Measurements from ENCODE around the gene CCNYL1.
"Not testable (repeated sequence)": the region's sequence is repeated elsewhere in the genome, so short reads cannot be mapped to it uniquely, and the experiment has no call there.

CCNYL1 gene

DNA sequence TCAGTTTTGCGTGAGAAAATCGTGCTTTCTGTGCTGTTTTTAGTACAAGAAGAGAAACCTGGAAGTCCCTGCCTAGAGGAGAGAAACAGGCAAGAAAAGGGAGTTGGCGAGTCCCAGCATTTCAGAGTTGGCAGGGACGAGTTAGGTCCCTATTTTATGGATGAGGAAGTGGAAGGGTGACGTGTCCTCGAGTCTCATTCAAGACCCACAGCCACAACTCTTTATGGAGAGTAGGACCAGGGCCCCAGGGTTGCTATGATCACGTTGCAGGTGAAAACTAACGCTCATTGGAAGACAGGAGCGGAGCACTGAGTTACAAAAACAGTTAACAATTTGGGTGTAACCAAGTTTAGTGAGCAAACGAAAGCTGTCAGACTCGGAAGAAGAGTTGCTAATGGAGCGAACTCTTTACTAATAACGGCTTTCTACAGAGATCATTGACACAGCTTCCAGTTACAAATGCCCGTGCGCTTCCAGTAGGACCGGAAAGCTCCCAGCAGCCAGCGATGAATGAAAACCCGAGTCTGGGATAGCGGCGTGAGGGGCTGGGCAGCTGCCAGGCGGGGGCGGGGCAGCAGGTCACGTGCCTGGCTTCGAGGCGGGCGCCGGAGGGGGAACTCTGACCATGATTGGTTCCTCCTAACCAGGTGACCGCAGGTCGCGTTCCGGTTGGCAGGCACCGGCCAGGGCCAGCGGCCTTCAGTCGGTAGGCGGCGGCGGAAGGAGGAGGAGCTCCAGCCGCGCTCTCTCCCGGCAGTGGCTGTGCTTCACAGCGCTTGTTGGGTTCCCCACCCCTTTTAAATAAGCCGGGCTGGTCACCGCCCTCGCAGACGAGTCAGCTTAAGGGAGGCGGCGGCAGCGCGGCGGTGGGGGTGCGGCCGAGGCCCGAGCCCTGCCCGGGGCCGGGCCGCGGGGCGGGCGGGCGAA lies at the start of gene CCNYL1:
Gene CCNYL1 (plus strand): TSS at position 827 of the 927 bp plus-strand sequence. CDS start 257 bp downstream, outside the sequence.
- peak; percentile 99 for DNase-seq

DNA sequence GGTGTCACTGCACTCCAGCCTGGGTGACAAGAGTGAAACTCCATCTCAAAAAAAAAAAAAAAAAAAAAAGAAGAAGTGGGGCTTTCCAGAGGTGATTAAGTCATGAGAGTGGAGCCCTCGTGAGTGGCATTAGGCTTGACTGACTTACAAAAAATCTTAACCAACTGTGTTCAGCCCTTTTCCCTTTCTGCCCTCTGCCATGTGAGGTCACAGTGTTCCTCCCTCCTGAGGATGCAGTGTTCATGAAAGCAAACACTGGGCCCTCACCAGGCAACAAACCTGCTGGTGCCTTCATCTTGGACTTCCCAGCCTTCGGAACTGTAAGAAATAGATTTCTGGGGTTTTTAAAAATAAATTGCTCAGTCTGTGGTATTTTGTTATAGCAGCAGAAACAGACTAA lies 49.2 kb upstream of the CCNYL1 start:
- no peak for DNase-seq

DNA sequence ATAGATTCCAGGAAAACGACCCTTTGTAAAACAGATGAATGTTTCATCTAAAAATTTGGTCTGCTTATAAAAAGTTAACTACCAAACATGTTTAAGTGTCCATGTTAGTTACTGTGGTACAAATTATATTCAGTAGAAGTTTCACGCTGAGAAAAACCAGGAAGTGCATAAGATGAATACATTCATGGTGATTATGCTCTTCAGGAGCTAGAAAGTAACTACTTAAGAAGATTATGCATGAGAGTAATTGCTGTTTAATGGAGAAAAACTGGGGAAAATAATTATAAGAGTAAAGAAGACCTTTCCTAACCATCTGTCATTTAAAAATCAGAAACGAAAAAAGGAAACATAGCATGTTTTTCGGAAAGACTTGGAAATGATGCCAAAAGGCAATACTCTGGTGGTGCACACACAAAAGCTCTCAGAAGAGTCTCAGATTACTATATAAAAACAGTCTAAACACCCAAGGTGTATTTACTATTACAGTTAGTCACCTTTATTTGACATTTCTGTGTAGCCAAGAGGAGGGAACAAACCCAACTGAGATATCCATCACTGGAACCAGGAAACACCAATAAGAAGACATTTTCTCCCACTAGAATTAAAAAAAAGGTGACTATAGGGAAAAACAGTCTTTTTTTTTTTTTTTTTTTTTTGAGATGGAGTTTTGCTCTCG lies 47.4 kb upstream of the CCNYL1 start:
- DNase-seq = no peak

DNA sequence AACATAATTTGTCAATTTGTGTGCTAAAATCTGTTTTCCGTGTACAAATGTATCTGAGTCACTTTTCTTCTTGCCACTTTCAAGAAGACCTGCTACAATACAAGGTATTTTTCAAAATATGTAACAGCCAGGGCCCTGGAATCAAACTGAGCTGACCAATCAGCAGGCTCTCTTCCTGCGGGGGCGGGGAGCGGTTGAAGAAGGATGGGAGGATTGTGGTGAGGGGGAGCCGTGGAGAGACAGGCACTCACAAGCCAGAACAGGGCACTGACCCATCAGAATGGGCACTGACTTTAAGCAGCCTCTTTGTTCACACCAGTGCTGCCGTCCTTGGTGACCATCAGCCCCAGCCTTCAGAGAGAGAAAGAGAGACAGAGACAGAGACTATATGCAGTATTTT lies 40.6 kb upstream of the CCNYL1 start:
- no peak for DNase-seq

DNA sequence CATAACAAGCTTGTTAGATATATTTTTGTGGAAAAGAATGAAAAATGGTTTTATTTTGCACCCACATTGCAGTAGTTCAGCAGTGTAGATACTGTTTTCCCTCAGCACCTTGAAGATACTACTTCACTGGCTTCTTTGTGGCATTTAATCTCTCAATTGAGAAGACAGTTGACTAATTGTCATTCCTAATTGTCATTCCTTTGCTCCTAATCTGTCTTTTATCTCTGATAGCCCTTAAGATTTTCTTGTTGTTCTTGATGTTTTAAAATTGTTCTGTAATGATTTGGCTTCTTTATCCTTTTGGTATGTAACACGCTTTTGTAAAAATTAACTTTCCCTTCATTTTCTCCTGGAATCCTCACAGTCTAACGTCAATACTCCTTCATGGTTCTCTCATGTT lies 38.0 kb upstream of the CCNYL1 start:
- no peak for DNase-seq

DNA sequence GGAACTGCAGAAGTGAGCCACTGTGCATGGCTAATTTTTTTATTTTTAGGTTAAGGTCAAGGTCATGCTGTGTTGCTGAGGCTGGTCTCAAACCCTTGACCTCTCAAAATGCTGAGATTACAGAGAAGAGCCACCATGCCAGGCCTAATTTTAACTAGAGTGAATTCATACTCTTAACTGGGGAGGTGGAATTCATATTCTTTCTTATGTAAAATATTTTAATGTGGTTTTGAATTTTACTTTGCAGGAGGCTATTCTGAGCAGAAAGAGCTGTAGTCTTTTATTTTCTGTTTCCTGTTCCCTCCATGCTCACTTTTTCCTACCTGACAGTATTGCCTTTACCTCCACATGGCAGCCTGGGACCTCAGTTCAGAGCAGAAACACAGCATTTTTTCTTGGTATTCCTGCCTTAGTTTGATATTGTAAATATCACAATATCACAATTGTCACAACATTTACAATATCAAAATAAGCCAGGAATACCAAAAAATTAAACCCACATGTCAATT lies 37.1 kb upstream of the CCNYL1 start:
- DNase-seq = no peak

DNA sequence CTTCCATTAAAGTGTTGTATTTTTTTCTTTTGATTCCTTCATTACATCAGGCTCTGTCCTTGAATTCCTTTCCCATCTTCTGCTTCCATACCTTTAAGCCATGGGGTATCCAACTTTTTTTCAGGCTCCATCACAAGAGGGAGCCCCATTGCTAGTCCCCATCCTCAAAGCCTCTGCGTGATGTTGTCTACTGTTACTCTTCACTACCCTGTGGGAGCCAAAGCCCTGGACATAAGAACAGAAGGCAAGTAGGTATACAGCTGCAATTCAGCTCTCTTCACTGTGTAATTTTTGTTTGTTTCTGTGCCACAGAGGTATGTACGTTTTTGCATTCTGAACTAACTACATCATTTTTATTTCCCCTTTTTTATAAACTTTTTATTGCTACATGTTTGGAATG lies 36.6 kb upstream of the CCNYL1 start:
- DNase-seq = no peak

DNA sequence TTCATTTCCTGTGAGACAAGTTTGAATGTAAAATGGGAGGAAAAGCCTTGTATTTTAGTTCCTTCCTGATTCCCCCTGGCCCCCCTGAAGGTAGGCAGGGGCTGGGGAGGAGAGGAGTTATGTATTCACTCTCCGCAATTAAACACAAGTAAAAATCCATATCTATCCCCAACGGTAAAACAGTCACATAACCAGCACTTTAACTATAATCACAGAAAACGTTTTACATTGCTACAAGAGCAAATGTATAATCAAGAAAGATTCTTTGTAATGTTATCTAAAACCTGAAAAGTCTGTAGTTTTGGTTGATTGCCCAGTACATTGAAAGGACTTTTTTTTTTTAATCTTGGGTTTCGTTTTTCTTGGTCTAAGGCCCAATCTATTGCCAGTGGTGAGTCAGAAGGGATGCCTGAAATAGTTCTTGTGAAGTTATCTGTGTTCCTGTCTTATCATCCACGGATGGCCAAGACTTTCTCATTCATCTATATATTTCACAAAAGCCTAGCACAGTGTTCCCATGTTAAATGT lies 34.5 kb upstream of the CCNYL1 start:
- DNase-seq = no peak

DNA sequence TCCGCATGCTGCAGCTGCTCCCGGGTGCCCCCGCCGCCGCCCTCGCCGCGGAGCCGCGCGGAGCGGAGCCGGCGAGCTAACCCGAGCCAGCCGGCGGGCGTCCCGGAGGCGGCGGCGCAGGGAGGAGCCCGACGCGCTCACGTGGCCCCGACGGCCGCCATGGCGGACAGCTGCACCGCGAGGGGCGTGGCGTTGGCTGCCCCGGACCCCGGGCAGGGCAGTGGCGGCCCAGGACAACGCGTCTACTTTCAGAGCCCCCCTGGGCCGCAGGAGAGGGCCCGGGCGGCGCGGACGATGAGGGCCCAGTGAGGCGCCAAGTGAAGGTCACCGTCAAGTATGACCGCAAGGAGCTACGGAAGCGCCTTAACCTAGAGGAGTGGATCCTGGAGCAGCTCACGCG lies 30.0 kb upstream of the CCNYL1 start:
- DNase-seq = no peak

DNA sequence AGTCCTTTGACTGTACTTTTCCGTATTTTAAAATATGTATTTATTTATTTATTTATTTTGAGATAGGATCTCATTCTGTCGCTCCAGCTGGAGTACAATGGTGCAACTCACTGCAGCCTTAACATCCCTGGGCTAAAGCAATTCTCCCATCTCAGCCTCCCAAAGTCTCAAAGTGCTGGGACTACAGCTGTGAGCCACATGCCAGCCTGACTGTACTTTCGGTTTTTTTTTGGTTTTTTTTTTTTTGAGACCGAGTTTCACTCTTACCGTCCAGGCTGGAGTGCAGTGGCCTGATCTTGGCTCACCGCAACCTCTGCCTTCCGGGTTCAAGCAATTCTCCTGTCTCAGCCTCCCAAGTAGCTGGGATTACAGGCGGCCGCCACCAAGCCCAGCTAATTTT lies 28.9 kb upstream of the CCNYL1 start:
- no peak for DNase-seq

DNA sequence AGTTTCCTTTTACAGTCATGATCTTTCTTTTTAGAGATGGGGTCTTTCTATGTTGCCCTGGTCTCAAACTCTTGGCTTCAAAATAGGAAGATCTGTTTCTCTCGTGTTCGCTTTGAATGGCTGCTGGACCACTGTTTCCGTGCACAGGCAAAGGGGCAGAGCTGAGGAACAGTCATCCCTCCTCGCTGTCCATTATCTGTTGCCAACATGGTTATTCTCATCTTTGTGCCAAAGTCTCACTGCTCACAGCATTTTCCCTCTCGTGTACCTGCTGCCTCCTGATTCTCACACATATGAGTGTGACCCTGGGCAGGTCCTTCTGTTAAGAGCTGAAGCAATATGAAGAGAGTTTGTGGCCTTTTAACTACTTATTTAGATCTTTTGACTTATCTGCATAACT lies 28.0 kb upstream of the CCNYL1 start:
- DNase-seq = no peak

DNA sequence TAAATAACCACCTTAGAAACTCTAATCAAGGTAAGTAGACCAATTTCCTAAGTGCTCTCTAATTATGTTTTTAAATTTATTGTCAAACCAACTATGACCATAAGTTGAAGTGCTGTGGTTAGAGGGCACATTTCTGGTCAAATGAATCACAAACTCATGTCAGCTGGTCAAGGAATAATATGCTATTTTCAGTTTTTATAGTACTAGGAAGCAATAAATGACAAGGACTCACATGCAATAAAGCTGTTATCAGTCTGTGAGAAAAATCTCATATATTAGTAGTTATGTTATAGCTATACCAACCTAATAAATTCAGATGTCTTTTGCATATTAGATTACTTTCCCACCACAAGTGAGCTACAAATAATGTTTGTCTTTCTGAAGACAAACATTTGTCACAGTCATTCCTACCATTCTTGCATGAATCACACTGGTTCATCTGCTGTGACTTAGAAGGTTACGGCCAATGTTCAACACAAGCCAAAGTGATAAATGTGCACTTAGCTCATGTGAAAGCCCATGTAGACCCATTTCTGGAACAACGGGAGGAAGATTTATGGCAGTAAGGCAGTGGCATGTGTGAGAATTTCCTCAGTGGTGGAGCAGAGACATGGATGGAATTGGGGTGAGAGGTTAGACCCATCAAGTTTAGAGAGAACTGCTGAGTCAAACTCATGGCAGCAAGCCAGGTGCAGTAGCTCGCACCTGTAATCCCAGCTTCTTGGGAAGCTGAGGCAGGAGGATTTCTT lies 27.4 kb upstream of the CCNYL1 start:
- DNase-seq = no peak

DNA sequence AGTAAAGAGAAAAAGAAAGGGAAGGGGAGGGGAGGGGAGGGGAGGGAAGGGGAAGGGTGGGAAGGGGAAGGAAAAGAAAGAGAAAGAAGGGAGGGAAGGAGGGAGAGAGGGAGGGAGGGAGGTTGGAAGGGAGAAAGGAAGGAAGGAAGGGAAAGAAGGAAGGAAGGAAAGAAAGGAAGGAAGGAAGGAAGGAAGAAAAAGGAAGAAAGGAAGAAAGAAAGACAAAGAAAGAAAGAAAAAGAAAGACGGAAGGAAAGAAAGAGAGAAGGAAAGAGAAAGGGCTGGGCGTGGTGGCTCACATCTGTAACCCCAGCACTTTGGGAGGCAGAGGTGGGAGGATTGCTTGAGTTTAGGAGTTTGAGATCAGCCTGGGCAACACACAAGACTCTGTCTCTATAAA lies 24.6 kb upstream of the CCNYL1 start:
- no peak for DNase-seq

DNA sequence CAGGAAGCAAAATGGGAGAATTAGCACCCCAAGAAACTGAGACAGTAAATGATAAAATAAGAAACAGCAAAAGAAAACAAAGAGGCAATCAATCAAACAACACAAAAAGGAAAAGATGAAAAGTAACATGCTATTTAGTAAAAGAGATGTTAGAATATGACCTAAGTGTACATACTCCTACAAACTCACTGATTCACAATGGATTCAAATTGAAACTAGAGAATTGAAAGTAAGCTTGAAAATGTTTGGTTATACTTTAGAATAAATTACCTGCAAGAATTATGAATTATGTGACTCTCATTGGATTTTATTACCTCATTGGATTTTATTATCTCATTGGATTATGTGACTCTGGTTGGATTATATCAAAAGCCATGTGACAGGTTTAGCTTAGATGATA lies 22.8 kb upstream of the CCNYL1 start:
- no peak for DNase-seq

DNA sequence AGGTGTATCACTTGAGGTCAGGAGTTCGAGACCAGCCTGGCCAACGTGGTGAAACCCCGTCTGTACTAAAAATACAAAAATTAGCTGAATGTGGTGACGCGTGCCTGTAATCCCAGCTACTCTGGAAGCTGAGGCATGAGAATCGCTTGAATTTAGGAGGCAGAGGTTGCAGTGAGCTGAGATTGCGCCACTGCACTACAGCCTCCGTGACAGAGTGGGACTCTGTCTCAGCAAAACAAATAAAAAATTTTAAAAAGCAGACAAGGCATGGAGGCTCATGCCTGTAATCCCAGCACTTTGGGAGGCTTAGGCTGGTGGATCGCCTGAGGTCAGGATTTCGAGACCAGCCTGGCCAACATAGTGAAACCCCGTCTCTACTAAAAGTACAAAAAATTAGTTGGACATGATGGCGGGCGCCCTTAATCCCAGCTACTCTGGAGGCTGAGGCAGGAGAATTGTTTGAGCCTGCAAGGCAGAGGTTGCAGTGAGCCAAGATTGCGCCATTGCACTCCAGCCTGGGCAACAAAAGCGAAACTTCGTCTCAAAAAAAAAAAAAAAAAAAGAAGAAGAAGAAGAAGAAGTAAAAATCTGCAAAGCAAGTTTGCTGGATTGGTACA lies 20.5 kb upstream of the CCNYL1 start:
- DNase-seq = not testable (repeated sequence)

DNA sequence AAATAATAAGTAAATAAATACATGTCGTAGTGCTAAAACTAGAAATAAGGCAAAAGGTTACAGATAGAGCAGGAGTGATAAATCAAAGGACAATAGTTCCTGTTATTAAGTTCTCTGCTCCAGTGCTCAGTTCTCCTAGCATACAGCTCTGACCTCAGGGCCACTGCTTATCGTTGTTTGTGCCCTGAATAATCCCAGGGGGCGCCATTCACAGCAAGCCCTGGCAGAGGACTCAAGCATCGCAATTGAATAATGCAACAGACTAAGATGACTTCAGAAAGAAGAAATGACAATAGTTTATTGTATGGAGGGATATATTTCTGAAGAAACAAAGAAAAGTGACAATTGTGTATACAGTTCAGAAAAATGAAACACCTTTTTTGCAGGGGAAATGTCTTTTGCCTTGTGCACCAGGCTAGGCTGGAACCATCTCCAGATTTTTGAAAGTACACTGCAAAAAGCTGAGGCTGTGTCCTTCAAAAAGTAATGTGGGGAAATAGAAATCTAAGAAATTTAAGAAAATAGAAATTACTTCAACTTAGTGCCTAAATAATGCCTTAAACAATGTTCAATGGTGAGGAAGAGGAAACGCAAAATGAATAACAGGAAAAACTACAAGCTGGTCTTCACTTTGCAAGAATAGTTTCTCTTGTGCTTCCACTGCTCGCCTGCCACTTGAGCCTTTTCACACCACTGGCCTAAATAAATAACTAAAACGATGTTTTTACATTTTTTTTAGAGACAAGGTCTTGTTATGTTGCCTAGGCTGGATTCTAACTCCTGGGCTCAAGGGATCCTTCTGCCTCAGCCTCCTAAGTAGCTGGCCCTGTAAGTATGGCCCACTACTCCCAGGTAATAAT lies 19.0 kb upstream of the CCNYL1 start:
- peak; percentile 77 for DNase-seq

DNA sequence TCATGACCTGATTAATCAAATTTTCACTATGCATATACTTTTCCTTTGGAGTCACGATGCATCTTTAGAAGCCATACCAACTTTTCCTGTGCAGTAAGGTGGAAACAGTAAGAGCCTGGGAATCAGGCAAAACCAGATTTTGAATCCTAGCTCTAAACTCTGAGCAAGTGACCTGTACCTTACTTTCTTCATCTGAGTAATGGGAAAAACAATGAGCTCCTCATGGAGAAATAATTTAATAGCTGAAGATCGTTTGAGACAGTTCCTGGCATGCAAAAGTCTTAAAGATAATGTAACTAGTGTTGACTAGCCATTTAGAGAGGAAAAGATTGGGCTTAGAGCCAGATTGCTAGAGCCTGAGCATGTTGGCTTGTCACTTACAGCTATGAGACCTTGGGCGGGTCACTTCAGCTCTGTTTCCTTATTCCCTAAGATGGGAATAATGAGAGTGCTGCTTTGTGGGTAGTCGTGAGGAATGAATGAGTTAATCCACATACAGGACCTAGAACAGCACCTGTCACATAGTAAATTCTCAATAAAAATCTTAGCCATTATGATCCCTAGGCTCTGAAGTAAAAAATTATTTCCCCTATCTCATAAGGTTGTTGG lies 17.7 kb upstream of the CCNYL1 start:
- DNase-seq = no peak

DNA sequence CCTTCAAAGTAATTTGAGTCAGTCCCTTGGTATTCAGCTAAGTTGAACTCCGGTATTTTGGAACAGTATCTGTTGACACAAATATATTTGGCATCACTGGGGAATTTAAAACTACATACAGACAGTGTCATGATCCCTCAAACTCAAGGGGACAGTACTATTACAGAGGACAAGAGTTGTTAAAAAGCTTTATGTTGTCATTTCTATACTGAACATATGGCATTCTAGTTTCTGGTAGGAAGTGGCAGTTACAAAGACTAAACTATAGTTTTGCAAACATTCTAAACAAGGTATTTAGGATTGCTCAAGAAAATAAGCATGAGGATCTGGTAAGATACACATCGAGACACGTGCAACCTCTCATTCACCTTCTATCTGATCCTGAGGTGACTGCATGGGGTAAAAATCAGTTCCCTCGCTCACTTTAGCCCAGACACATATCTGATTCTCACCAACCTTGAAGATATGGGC lies 16.6 kb upstream of the CCNYL1 start:
- no peak for DNase-seq

DNA sequence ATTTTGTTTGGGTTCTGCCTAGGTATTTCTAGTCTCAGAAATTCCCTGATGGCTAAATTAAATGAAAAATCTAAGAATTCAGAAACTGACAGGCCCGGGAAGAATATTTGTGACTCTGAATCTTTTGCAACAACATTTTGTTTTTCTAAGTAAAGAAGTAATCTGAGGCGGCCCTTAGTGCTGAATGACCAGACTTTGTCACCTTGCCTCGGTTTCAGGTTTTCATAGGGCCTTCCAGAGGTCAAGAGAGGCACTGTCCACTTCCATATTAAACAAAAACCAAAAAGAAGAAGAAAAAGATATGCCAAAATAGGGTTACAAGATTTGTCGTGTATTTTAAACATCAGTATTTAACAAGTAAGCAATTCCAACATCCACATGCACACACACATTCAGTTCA lies 16.1 kb upstream of the CCNYL1 start:
- DNase-seq = no peak

DNA sequence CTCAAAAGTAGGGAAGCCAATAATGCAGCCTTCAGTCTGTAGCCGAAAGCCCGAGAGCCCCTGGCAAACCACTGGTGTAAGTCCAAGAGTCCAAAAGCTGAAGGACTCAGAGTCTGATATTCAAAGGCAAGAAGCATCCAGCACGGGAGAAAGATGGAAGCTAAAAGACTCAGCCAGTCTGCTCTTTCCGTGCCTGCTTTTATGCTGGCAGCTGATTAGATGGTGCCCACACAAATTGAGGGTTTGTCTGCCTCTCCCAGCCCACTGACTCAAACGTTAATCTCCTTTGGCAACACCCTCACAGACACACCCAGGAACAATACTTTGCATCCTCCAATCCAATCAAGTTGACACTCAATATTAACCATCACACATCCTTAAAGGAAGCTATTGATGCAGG lies 14.5 kb upstream of the CCNYL1 start:
- DNase-seq = not testable (repeated sequence)

DNA sequence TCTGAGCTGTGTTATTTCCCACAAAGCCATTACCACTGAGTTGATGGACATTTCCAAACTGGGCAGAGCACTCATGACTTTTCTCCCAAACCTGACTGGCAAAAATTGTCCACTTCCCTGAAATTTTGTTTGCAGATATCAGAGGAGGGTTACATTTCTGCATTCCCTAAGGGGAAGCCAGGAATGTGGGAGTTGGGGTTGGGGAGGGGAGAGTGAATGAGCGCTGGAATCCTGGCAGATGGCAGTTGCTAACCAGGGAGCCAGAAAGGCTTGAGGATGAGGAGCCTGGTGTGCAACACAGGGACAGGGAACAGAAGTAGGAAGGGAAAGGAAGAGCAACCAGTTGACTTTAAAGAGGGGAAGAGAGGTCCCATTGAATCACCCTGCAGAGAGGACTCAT lies 14.0 kb upstream of the CCNYL1 start:
- DNase-seq = no peak
